Measurements from ENCODE around the gene MRGPRF. TPM values are rescaled to one million over a fixed set of nuclear protein-coding genes. Genes with fewer than 3 reads are reported as not detected.
A peak's percentile ranks its signal among the peaks of the same experiment; 100 is the strongest.

Gene MRGPRF
- total and polyA plus RNA-seq, 2 of the 8 experiments (the other 6 are each of a cell fraction or from before 2014, with no cell fraction given), result 7.5 to 11.0 TPM

DNA sequence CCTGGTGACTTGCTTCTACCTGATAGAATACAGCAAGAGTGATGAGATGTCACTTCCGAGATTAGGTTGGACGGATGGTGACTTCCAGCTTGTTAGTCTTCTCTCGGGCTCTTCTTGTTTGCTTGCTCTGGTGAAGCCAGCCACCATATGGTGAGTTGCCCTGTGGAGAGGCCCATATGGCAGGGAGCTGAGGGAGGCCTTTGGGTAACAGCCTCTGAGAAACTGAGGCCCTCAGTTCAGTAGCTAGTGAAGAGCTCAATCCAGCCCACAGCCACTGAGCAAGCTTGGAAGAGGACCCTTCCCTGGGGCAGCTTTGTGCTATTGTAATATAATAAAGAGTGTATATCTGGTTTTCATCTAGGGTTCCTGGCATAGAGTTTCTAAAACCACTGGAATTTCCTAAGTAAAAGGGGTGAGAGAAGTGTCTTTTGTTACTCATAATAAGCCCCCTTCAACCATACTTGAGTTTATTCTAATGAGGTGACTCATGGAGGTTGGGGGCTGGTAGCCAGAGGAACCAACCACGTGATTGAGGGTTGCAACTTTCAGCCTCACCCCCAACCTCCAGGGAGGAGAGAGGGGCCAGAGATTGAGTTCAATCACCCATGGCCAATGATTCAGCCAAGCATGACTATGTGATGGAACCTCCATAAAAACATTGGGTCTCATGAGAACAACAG is 27.7 kb upstream of the MRGPRF start:
- WGBS, 2 experiments (ENCODE audit: extremely low coverage in 1 of 2, insufficient coverage in 1 of 2, insufficient read length in 1 of 2, insufficient replicate concordance in 2 of 2, low coverage in 1 of 2, low lambda C conversion rate in 2 of 2, missing lambda C conversion rate in 1 of 2), result 79% methylated on average over 4 of the region's 4 CpGs; no CpG with 5 or more reads in 1 of the 2 experiments
- no peak overlapping the region for H3K27ac ChIP-seq (ENCODE audit: low read depth, low read length)
- no peak overlapping the region for H2BK120ac ChIP-seq (replicated peaks; ENCODE audit: low read depth, low read length)
- no peak overlapping the region for H3K23ac ChIP-seq (ENCODE audit: insufficient read length)
- no peaks in the 10 kb centered on the region for H3K9me3 ChIP-seq (ENCODE audit: insufficient read depth in 2 of 2, low read depth in 1 of 2, low read length in 1 of 2)
- H2BK5ac ChIP-seq (ENCODE audit: low read depth, low read length), result peak overlapping the region; percentile 73; the same call in 1 of the 2 replicates
- no peak overlapping the region for H3K4me3 ChIP-seq (ENCODE audit: extremely low read depth in 1 of 4, insufficient read depth in 2 of 4, low read depth in 3 of 4, low read length in 4 of 4)
- H3K9ac ChIP-seq (replicated peaks in 1 of 4; ENCODE audit: extremely low read depth in 1 of 4, low read depth in 3 of 4, low read length in 3 of 4), result no peak overlapping the region
- FAIRE-seq (no peak), DNase-seq (ENCODE audit: low read depth in 1 of 2, low spot score in 2 of 2) (no peak)
- CTCF ChIA-PET (ENCODE audit: partially characterized antibody), result interaction anchor here (1.7 to 2.3 kb wide), 3 partner anchors 13 to 85 kb away, joined by 5 to 11 read pairs (median 8); partner anchors contain the start of gene MRGPRF
- H4K5ac ChIP-seq (ENCODE audit: insufficient read length, low read depth, low read length), result no peak overlapping the region
- TF ChIP-seq JUND (IDR thresholded peaks at IDR 0.05; ENCODE audit: low read length) (peak; percentile 69; the same call in 1 of the 2 replicates), RFX5 (IDR thresholded peaks at IDR 0.05; ENCODE audit: borderline replicate concordance, low read depth, low read length) (no peak)
- H4K91ac ChIP-seq (replicated peaks; ENCODE audit: insufficient read length, low read length), result no peak overlapping the region
- no peaks in the 10 kb centered on the region for H3K79me2 ChIP-seq (ENCODE audit: control insufficient read depth in 1 of 2, insufficient read depth in 2 of 2, low read length in 2 of 2)
- no peak overlapping the region for H2BK20ac ChIP-seq (ENCODE audit: low read length)
- no peak overlapping the region for H4K8ac ChIP-seq (ENCODE audit: extremely low read depth, insufficient read depth, low read length)
- POLR2A ChIA-PET (ENCODE audit: partially characterized antibody), result interaction anchor here (1.2 kb wide), 1 partner anchor 28 kb away, joined by 3 read pairs; no protein-coding TSS in a partner anchor
- peak overlapping the region; percentile 95 for H2BK12ac ChIP-seq (ENCODE audit: low read depth, low read length)
- no peak overlapping the region for H3K4me2 ChIP-seq (ENCODE audit: insufficient read depth in 1 of 2, low read depth in 2 of 2, low read length in 2 of 2)
- H2AFZ ChIP-seq (ENCODE audit: low read length), result no peak overlapping the region
- H2AK5ac ChIP-seq (ENCODE audit: low read depth, low read length), result 0 out of 2 replicates have a peak overlapping the region, but pooled peaks have one; percentile 86
- H3K27me3 ChIP-seq (replicated peaks in 1 of 4; ENCODE audit: control insufficient read depth in 3 of 4, extremely low read depth in 1 of 4, insufficient read depth in 3 of 4, low read length in 3 of 4), result peaks cover 0 to 3% (median 0%) of the 10 kb centered on the region in 4 experiments; a peak in 1 of 7 replicates
- peaks cover 0 to 11% (median 2%) of the 10 kb centered on the region in 4 experiments; a peak in 4 of 7 replicates for H3K4me1 ChIP-seq (replicated peaks in 1 of 4; ENCODE audit: control insufficient read depth in 3 of 4, insufficient read depth in 4 of 4, low read length in 3 of 4)
- H3K23me2 ChIP-seq (ENCODE audit: low read depth, low read length), result no peaks in the 10 kb centered on the region
- no peak overlapping the region; the same call in none of the 2 replicates for H3K18ac ChIP-seq (ENCODE audit: extremely low read depth, low read length)
- no peak overlapping the region for H3K14ac ChIP-seq (ENCODE audit: insufficient read length)
- H2BK15ac ChIP-seq (ENCODE audit: low read length), result peak overlapping the region; percentile 95; the same call in 1 of the 2 replicates
- no peaks in the 10 kb centered on the region for H3K36me3 ChIP-seq (ENCODE audit: control insufficient read depth in 2 of 4, insufficient read depth in 4 of 4, low read length in 3 of 4)
- no peaks in the 10 kb centered on the region for H3K79me1 ChIP-seq (ENCODE audit: low read depth, low read length)
- no peak overlapping the region for H3K4ac ChIP-seq (replicated peaks; ENCODE audit: insufficient read length, low read depth, low read length)
- H3K56ac ChIP-seq (replicated peaks; ENCODE audit: insufficient read length, low read depth, low read length), result no peak overlapping the region
- no peaks in the 10 kb centered on the region for H4K20me1 ChIP-seq (replicated peaks in 1 of 2; ENCODE audit: control insufficient read depth in 1 of 2, insufficient read depth in 2 of 2, low read length in 2 of 2)

Data from H1 (cell line).